HepG2 (cell line): ENCODE data around the gene CDK5RAP2. TPM values are rescaled to one million over a fixed set of nuclear protein-coding genes. Genes with fewer than 3 reads are reported as not detected.

ENCODE experiments used
- ATAC-seq: fragments of 200-7000 bp; cut with Tn5 transposase; 3 replicates; pipeline ENCODE4 v1.9.1; 2020; ENCODE audit warnings: mild to moderate bottlenecking, moderate library complexity
- Bru-seq: library from RNA; stranded (reverse); fragments of 400-500 nt; gene quantifications from one replicate; lab custom pipeline; 2021; lab: Mats Ljungman, UMichigan
- BruChase-seq, 2 experiments: library from RNA; stranded (reverse); fragments of 400-500 nt; gene quantifications; one replicate each; lab custom pipeline; 2021; lab: Mats Ljungman, UMichigan
- BruUV-seq: library from RNA; stranded (reverse); fragments of 400-500 nt; replicated peaks from 2 replicates; lab custom pipeline; 2021; lab: Mats Ljungman, UMichigan
- CTCF ChIA-PET: fragments of 300-600 bp; formaldehyde crosslinking; extraction: SDS; loops from one replicate; lab custom pipeline; 2021; ENCODE audit warnings: low total read pairs, inconsistent platforms, low intra/inter-chr PET ratio; lab: Yijun Ruan, JAX
- POLR2A ChIA-PET: fragments of 350-600 bp; sonication (Branson Sonifier 250); formaldehyde crosslinking; loops from one replicate; lab custom pipeline; 2020; ENCODE audit warnings: antibody characterized with exemption, inconsistent platforms; lab: Yijun Ruan, JAX
- DNase-seq: peaks from one replicate; pipeline ENCODE4 v3.0.0-alpha.2; 2015; ENCODE audit warnings: low spot score
- FAIRE-seq: peaks from 3 replicates; lab custom pipeline; 2011; peaks lifted over from hg19 to GRCh38; lab: Jason Lieb, UNC
- H2AFZ ChIP-seq: one replicate; pipeline ENCODE4 v1.6.1; 2011; ENCODE audit warnings: low read length, inconsistent platforms
- H3K27ac ChIP-seq: fragments of 300-600 bp; 3 replicates; pipeline ENCODE4 v1.8.0; 2011; ENCODE audit warnings: mixed run types, mild to moderate bottlenecking, mixed read lengths, low read length, inconsistent platforms; ENCODE audit not compliant: insufficient read depth; ENCODE audit errors: extremely low read length
- H3K27me3 ChIP-seq, 2 experiments: fragments of 200-600 bp in 1 of 2; 2 replicates in 1 of 2; 3 replicates in 1 of 2; pipeline versions ENCODE4 v1.6.0 to v1.8.0; 2011; ENCODE audit warnings: low read length in 2 of 2, mild to moderate bottlenecking in 2 of 2, moderate library complexity in 2 of 2, inconsistent platforms in 1 of 2; ENCODE audit not compliant: insufficient read depth in 2 of 2, control insufficient read depth in 1 of 2
- H3K36me3 ChIP-seq, 2 experiments: fragments of 200-600 bp in 1 of 2; replicated peaks in 1 of 2; 2 replicates in 1 of 2; 3 replicates in 1 of 2; pipeline versions ENCODE4 v1.5.1 to v1.8.0; 2011; ENCODE audit warnings: low read length in 2 of 2, inconsistent platforms in 1 of 2; ENCODE audit not compliant: insufficient read depth in 2 of 2, control insufficient read depth in 1 of 2
- H3K4me1 ChIP-seq: 2 replicates; pipeline ENCODE4 v1.5.1; 2012; ENCODE audit warnings: low read length, inconsistent platforms; ENCODE audit not compliant: insufficient read depth
- H3K4me2 ChIP-seq: 2 replicates; pipeline ENCODE4 v1.6.0; 2011; ENCODE audit warnings: low read depth, low read length, inconsistent platforms
- H3K4me3 ChIP-seq, 3 experiments: fragments of 200-600 bp in 1 of 3; sonication (generic), shearing (Covaris generic) in 1 of 3; replicated peaks in 1 of 3; 2 replicates each; pipeline ENCODE4 v1.5.1; 2011 to 2016; ENCODE audit warnings: low read length in 3 of 3, inconsistent platforms in 2 of 3, low read depth in 2 of 3, mild to moderate bottlenecking in 2 of 3, control low read depth in 1 of 3, mixed read lengths in 1 of 3; ENCODE audit not compliant: insufficient read depth in 1 of 3
- H3K79me2 ChIP-seq: one replicate; pipeline ENCODE4 v1.6.1; 2011; ENCODE audit warnings: low read length, inconsistent platforms; ENCODE audit not compliant: insufficient read depth
- H3K9ac ChIP-seq: 2 replicates; pipeline ENCODE4 v1.6.0; 2011; ENCODE audit warnings: mild to moderate bottlenecking, low read depth, low read length, inconsistent platforms; ENCODE audit not compliant: insufficient read depth
- H3K9me3 ChIP-seq: 2 replicates; pipeline ENCODE4 v1.5.1; 2012; ENCODE audit warnings: mild to moderate bottlenecking, low read length
- H4K20me1 ChIP-seq: 2 replicates; pipeline ENCODE4 v1.6.0; 2011; ENCODE audit warnings: inconsistent platforms, mild to moderate bottlenecking, low read length, moderate library complexity; ENCODE audit not compliant: insufficient read depth
- ADNP ChIP-seq: sonication (generic); formaldehyde crosslinking; IDR thresholded peaks from 2 replicates; pipeline ENCODE4 v1.4.0; 2020; ENCODE audit warnings: missing genetic modification reagents
- KDM1A ChIP-seq: IDR thresholded peaks from 2 replicates; pipeline ENCODE4 v1.6.1; 2016; ENCODE audit warnings: missing compliant biosample characterization
- PPARG ChIP-seq: conservative IDR thresholded peaks from 2 replicates; pipeline ENCODE4 v1.6.1; 2016; ENCODE audit warnings: missing biosample characterization, missing genetic modification reagents
- TBX2 ChIP-seq: sonication (generic); formaldehyde crosslinking; IDR thresholded peaks from 2 replicates; pipeline ENCODE4 v1.5.0; 2020; ENCODE audit warnings: missing genetic modification reagents, mild to moderate bottlenecking, borderline replicate concordance
- THRA ChIP-seq: sonication (generic); formaldehyde crosslinking; IDR thresholded peaks from 2 replicates; pipeline ENCODE4 v1.4.0; 2020; ENCODE audit warnings: missing genetic modification reagents, borderline replicate concordance
- U2AF2 ChIP-seq: fragments of 200-400 bp; formaldehyde crosslinking; IDR thresholded peaks from 2 replicates; pipeline ENCODE4 v1.6.1; 2017; ENCODE audit warnings: low read depth, mild to moderate bottlenecking, low read length
- ZBTB1 ChIP-seq: sonication (generic); formaldehyde crosslinking; IDR thresholded peaks from 2 replicates; pipeline ENCODE4 v1.4.0; 2020; ENCODE audit warnings: missing genetic modification reagents, borderline replicate concordance
- ZNF331 ChIP-seq: sonication (generic); formaldehyde crosslinking; IDR thresholded peaks from 2 replicates; pipeline ENCODE4 v1.4.0; 2020; ENCODE audit warnings: missing genetic modification reagents
- ZNF430 ChIP-seq: sonication (generic); formaldehyde crosslinking; IDR thresholded peaks from 2 replicates; pipeline ENCODE4 v1.9.0; 2021; ENCODE audit warnings: mild to moderate bottlenecking, missing genetic modification reagents
- ZNF670 ChIP-seq: sonication (generic); formaldehyde crosslinking; IDR thresholded peaks from 2 replicates; pipeline ENCODE4 v1.8.0; 2022; ENCODE audit warnings: mild to moderate bottlenecking, missing genetic modification reagents, borderline replicate concordance
- ZNF775 ChIP-seq: sonication (generic); formaldehyde crosslinking; IDR thresholded peaks from 2 replicates; pipeline ENCODE4 v1.4.0; 2020; ENCODE audit warnings: missing genetic modification reagents, mild to moderate bottlenecking, moderate library complexity, borderline replicate concordance
- WGBS: methylation state at CpG from one replicate; pipeline ENCODE4 v1.1.6; 2017; ENCODE audit warnings: low lambda C conversion rate; 5-methylcytosine and 5-hydroxymethylcytosine counted together
- in situ Hi-C: cut with HindIII; loops from 2 replicates; pipeline ENCODE4 v1.10.0; 2017; ENCODE audit warnings: low pct_unique_long_range_greater_than_20kb; ENCODE audit not compliant: extremely low pct_ligation_motif_present
- intact Hi-C: fragments of 100-400 bp; cut with micrococcal nuclease; formaldehyde crosslinking; loops from one replicate; pipeline ENCODE4 v1.10.0; 2022; ENCODE audit not compliant: unreplicated experiment
- long read RNA-seq, 2 experiments: library from RNA in 1 of 2; library from polyadenylated mRNA in 1 of 2; stranded (forward) in 1 of 2; unstranded in 1 of 2; transcript quantifications; one replicate each; pipeline ENCODE4 v2.0.0, GENCODE V29; 2019 to 2022
- polyA minus RNA-seq, 3 experiments: library from RNA; depleted of rRNA, polyadenylated mRNA; stranded (reverse); fragments of >200 nt; gene quantifications; 2 replicates each; pipeline ENCODE4 v1.2.3, GENCODE V29; 2011; ENCODE audit warnings: low replicate concordance in 1 of 3
- polyA plus RNA-seq, 8 experiments: library from polyadenylated mRNA; depleted of rRNA in 3 of 8; stranded (reverse) in 7 of 8; unstranded in 1 of 8; fragments of >200 nt; fragmentation: Illumina TruSeq in 4 of 8; extraction: Trizol in 4 of 8; gene quantifications; 2 replicates each; pipeline versions ENCODE4 v1.2.1 to v1.2.3, GENCODE V29; 2011 to 2016; ENCODE audit warnings: low read depth in 4 of 8, missing spikeins in 1 of 8, mixed read lengths in 1 of 8; ENCODE audit not compliant: insufficient read depth in 1 of 8
- total RNA-seq, 5 experiments: library from RNA; depleted of rRNA; stranded (reverse); fragments of >200 nt; fragmentation: Illumina TruSeq; extraction: Trizol; gene quantifications; 2 replicates each; pipeline ENCODE4 v1.2.3, GENCODE V29; 2016; ENCODE audit warnings: low read depth in 1 of 5
- TF ChIP-seq, protein P1 (sequence below): sonication (generic); formaldehyde crosslinking; IDR thresholded peaks from 2 replicates; pipeline ENCODE4 v1.4.0; 2020; ENCODE audit warnings: low read depth, missing genetic modification reagents

The CDK5RAP2 gene
- total RNA-seq (2016; rRNA removed; fragmentation: Illumina TruSeq; extraction: Trizol) (42.2 and 65.9 TPM in 2 replicates), polyA plus RNA-seq (2011; rRNA removed) (29.5 and 31.8 TPM in 2 replicates), polyA minus RNA-seq (2011; rRNA and poly(A)+ RNA removed; ENCODE audit: low replicate concordance) (47.2 and 114 TPM in 2 replicates), Bru-seq, nascent RNA (percentile 85 among the genes with signal in this experiment), BruChase-seq, experiment 1, labeled RNA remaining after a 6-hour chase (percentile 80 among the genes with signal in this experiment), BruChase-seq, experiment 2, labeled RNA remaining after a 2-hour chase (percentile 85 among the genes with signal in this experiment)
- 40.8 and 45.6 TPM in 2 replicates for total RNA-seq (2016; cell fraction: cytosol; rRNA removed; fragmentation: Illumina TruSeq; extraction: Trizol; ENCODE audit: low read depth)
- 45.8 and 62.7 TPM in 2 replicates for total RNA-seq (2016; cell fraction: insoluble cytoplasmic fraction; rRNA removed; fragmentation: Illumina TruSeq; extraction: Trizol)
- total RNA-seq (2016; cell fraction: membrane; rRNA removed; fragmentation: Illumina TruSeq; extraction: Trizol), result 28.2 and 29.4 TPM in 2 replicates
- 78.0 and 81.7 TPM in 2 replicates for total RNA-seq (2016; cell fraction: nucleus; rRNA removed; fragmentation: Illumina TruSeq; extraction: Trizol)
- polyA plus RNA-seq (2011; cell fraction: cytosol; rRNA removed), result 22.3 TPM in 2 replicates
- polyA plus RNA-seq (2011; cell fraction: nucleus; rRNA removed), result 79.7 and 82.1 TPM in 2 replicates
- polyA plus RNA-seq (2012), result 31.0 and 35.4 TPM in 2 replicates
- 7.7 and 8.0 TPM in 2 replicates for polyA plus RNA-seq (2016; cell fraction: cytosol; fragmentation: Illumina TruSeq; extraction: Trizol; ENCODE audit: low read depth)
- polyA plus RNA-seq (2016; cell fraction: insoluble cytoplasmic fraction; fragmentation: Illumina TruSeq; extraction: Trizol; ENCODE audit: low read depth), result 62.0 and 62.2 TPM in 2 replicates
- 11.5 and 12.3 TPM in 2 replicates for polyA plus RNA-seq (2016; cell fraction: membrane; fragmentation: Illumina TruSeq; extraction: Trizol; ENCODE audit: low read depth)
- 105 and 120 TPM in 2 replicates for polyA plus RNA-seq (2016; cell fraction: nucleus; fragmentation: Illumina TruSeq; extraction: Trizol; ENCODE audit: insufficient read depth, low read depth)
- polyA minus RNA-seq (2011; cell fraction: cytosol; rRNA and poly(A)+ RNA removed), result 17.3 and 18.9 TPM in 2 replicates
- polyA minus RNA-seq (2011; cell fraction: nucleus; rRNA and poly(A)+ RNA removed), result 106 and 114 TPM in 2 replicates
- long read RNA-seq, experiment 1, partial matches to known transcripts, result 19 of 26 reads
- long read RNA-seq, experiment 1, other reads (novel, unspliced or antisense), result 6 of 26 reads
- long read RNA-seq, experiment 2, full-length matches to known transcripts, result 5 of 38 reads
- long read RNA-seq, experiment 2, partial matches to known transcripts, result 17 of 38 reads
- long read RNA-seq, experiment 2, other reads (novel, unspliced or antisense), result 16 of 38 reads

DNA sequence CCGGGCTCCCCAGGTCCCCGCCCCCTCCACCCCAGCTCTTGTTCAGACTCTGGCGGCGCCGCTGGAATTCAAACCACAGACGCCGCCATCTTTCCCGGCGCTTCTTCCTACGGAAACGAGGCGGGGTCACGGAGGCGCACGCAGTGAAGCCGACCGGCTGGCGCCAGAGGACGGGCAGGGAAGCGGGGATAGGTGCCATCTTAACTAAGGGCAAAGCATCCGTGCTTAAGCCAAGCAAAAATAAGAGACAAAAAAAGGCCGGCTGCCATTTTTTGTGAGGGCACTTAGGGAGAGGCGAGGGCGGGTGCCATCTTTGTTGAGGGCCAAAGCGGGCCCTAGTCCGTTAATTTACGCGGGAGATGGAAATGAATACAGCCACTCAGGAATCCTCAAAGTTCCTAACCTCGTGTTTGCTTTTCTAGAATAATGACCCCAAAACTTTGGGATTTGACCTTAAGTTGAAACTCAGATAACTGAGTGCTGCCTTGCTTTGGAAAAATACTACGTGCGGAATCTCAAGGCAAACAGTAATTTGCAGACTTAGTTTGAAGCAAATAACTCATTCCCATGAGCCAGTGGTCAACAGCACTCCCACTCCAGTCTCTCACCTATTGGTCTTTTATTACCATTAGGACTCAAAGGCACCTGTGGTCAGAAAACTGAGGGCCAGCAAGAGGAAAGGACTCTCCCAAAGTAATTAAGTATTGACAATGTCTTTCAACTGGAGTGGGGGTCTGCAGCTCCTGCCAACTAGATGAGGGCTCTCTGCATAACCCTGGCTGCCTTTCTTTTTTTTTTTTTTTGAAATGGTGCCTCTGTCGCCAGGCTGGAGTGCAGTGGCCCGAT, at the start of gene CDK5RAP2:
CDK5RAP2 (minus strand) TSS at position 117 of the 846 bp plus-strand sequence. CDS start 189 bp downstream, outside the sequence.
- Histone ChIP-seq H3K79me2 (peaks cover 49% of the 10 kb centered on the region), H3K4me1 (peaks cover 60% of the 10 kb centered on the region), H3K4me3 (peak within 1 kb of the TSS; percentile 73 to 89 (median 83)), H3K9me3 (no peaks in the 10 kb centered on the region), H4K20me1 (no peaks in the 10 kb centered on the region), H3K27me3 (no peaks in the 10 kb centered on the region; a peak in 1 of 5 replicates), H3K4me2 (peak within 1 kb of the TSS; percentile 94), H2AFZ (peak within 1 kb of the TSS; percentile 100), H3K36me3 (no peaks in the 10 kb centered on the region), H3K9ac (peak within 1 kb of the TSS; percentile 85), H3K27ac (peak within 1 kb of the TSS; percentile 78)
- in situ Hi-C loops, result no loop called here
- WGBS, result 15% methylated on average over 22 of the region's 33 CpGs
- BruUV-seq, result TSS peak; percentile 82
- intact Hi-C loops, result no loop called here
- POLR2A ChIA-PET, result interaction anchor here (0.9 to 1.0 kb wide), 3 partner anchors 9 to 13 kb away, joined by 3 to 17 read pairs (median 3); no protein-coding TSS in a partner anchor
- CTCF ChIA-PET, result no interaction called here
- FAIRE-seq (peak; percentile 26), DNase-seq (peak; percentile 96), ATAC-seq (peak; percentile 96)
- TF ChIP-seq ADNP (no peak), ZNF331 (CRISPR knock-in tag) (peak; percentile 60), ZNF670 (peak; percentile 53; the same call in 1 of the 2 replicates), ZNF775 (no peak), KDM1A (CRISPR knock-in tag) (no peak), ZBTB1 (no peak), PPARG (CRISPR knock-in tag) (peak; percentile 32; the same call in 1 of the 2 replicates), U2AF2 (no peak), THRA (CRISPR knock-in tag) (peak; percentile 44), ZNF430 (CRISPR knock-in tag) (no peak), TBX2 (CRISPR knock-in tag) (peak; percentile 57; the same call in 1 of the 2 replicates)
- TF ChIP-seq, protein P1, sequence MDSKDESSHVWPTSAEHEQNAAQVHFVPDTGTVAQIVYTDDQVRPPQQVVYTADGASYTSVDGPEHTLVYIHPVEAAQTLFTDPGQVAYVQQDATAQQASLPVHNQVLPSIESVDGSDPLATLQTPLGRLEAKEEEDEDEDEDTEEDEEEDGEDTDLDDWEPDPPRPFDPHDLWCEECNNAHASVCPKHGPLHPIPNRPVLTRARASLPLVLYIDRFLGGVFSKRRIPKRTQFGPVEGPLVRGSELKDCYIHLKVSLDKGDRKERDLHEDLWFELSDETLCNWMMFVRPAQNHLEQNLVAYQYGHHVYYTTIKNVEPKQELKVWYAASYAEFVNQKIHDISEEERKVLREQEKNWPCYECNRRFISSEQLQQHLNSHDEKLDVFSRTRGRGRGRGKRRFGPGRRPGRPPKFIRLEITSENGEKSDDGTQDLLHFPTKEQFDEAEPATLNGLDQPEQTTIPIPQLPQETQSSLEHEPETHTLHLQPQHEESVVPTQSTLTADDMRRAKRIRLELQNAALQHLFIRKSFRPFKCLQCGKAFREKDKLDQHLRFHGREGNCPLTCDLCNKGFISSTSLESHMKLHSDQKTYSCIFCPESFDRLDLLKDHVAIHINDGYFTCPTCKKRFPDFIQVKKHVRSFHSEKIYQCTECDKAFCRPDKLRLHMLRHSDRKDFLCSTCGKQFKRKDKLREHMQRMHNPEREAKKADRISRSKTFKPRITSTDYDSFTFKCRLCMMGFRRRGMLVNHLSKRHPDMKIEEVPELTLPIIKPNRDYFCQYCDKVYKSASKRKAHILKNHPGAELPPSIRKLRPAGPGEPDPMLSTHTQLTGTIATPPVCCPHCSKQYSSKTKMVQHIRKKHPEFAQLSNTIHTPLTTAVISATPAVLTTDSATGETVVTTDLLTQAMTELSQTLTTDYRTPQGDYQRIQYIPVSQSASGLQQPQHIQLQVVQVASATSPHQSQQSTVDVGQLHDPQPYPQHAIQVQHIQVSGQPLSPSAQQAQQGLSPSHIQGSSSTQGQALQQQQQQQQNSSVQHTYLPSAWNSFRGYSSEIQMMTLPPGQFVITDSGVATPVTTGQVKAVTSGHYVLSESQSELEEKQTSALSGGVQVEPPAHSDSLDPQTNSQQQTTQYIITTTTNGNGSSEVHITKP, result 0 out of 2 replicates have a peak, but pooled peaks have one; percentile 57
